GM12872 (cell line): Measurements from ENCODE around the gene TBL1XR1.

Experiments
- CTCF ChIP-seq: IDR thresholded peaks from 3 replicates; pipeline ENCODE4 v1.5.1; 2011; ENCODE audit warnings: low read depth, mild to moderate bottlenecking, low read length, moderate library complexity; ENCODE audit not compliant: insufficient read depth

Gene TBL1XR1

GRCh38 chr3:177050501-177051237, 146.6 kb downstream of the TBL1XR1 start:
- peak; percentile 44; the same call in 2 of the 3 replicates for TF ChIP-seq CTCF

GRCh38 chr3:177045767-177046166, 151.5 kb downstream of the TBL1XR1 start:
- TF ChIP-seq CTCF = no peak

DNA sequence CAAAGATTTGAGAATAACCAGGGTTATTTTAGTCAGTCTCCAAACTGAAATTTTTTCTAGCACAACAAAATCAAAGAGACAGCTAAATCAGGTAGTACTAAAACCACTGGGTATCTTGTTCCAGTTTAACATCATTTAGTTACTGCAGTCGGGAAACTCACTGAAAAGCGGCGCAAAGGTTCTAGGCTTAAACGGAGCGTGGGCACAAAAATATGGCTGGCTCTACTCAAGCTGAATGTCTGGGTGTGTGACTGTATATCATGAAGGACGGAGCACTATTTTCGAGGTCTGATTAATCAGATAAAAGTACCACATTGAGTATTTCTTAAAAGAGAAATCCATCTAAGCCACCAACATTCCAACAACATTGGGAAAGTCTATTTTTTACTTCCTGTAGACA, 152.1 kb downstream of the TBL1XR1 start:
- no peak for TF ChIP-seq CTCF

GRCh38 chr3:177041730-177042551, 155.3 kb downstream of the TBL1XR1 start:
- no peak for TF ChIP-seq CTCF

DNA sequence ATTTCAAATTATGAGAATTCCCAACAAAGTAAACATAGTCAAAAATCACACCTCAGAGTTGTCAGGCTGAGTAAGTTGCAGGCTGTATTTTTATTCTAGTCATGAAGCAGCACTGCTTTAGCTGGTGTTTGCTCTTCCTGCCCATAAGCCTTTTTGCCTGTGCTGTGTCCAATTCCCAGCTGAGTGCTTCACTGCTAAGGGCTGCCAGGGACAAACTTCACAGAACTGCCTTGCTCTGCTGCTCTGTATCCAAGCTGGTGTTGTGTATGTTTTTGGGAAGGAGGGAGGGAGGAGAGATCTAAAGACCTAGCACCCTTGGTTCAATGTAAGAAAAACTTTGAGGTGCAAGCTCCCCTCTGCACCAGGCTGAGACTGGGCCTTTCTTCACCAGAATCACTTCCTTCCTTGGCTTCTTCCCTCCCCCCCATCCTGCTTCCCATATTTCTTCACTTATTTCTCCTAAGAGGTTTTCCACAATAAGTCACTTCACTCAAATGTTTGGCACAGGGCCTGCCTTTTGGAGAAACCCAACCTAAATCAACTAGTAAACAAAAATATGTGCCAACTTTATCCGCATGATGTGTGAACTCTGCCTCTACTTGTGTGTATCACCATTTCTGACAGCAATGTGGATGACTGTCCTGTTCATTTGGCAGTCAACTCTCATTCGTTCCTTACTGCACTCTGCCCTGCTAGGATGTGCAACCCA, 156.1 kb downstream of the TBL1XR1 start:
- no peak for TF ChIP-seq CTCF

DNA sequence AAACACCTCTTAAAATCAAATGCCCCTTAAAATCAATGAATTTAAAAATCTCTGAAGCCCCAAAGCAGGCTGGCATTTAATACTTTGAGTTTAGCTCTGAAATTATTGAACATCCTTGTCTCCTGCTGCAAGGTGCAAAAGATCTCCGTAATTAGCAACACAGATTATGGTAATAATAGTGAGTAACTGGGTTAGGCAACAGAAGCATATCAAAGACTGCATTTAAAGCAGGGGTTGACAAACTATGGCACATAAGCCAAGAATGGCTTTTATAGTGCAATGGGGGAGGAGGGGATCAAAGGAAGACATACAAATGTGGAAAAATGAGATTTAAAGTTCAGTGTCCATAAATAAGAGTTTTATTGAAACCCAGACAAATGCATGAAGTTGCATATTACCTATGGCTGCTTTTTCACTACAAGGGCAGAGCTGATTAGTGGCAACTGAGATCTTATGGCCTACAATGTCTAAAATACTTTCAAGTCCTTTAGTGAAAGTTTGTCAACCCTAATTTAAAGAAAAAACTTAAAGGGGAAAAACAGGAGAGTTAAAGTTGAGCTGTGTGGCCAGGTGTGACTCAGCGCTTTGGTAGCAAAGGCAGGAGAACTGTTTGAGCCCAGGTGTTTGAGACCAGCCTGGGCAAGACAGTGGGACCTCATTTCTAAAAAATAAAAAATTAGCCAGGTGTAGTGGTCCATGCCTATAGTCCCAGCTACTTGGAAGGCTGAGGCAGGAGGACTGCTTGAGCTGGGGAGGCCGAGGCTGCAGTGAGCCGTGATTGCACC, 157.6 kb downstream of the TBL1XR1 start:
- TF ChIP-seq CTCF = no peak
